GM12875 (cell line): Measurements from ENCODE around the gene HOXD11.

Source experiments
- H3K4me3 ChIP-seq: one replicate; pipeline ENCODE4 v1.5.1; 2011; ENCODE audit warnings: low read depth, low read length, control low read depth
- TF ChIP-seq, protein P1 (sequence below): IDR thresholded peaks from 2 replicates; pipeline ENCODE4 v1.5.1; 2011; ENCODE audit warnings: low read depth, mild to moderate bottlenecking, control low read depth, inconsistent platforms, low read length, moderate library complexity, borderline replicate concordance; ENCODE audit not compliant: insufficient read depth

HOXD11 gene

DNA sequence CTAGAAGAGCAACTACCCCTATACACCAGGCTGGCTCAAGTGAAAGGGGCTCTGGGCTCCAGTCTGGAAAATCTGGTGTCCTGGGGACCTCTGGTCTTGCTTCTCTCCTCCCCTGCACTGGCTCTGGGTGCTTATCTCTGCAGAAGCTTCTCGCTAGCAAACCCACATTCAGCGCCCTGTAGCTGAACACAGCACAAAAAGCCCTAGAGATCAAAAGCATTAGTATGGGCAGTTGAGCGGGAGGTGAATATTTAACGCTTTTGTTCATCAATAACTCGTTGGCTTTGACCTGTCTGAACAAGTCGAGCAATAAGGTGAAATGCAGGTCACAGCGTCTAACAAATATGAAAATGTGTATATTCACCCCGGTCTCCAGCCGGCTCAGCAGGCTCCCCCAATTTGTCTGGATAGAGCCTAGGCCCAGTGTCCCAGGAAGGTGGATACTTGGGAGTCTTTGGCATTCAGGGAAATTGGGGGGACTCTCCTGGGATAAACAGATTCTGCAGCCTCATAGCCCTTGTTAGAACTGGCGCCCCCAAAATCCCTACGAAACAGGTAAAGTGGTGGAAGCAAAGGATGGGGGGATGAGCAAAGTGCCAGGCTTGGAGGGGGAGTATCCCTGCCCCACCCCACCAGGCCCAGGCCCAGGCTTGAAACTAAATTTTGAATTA is 41.8 kb downstream of the HOXD11 start:
- TF ChIP-seq, protein P1, sequence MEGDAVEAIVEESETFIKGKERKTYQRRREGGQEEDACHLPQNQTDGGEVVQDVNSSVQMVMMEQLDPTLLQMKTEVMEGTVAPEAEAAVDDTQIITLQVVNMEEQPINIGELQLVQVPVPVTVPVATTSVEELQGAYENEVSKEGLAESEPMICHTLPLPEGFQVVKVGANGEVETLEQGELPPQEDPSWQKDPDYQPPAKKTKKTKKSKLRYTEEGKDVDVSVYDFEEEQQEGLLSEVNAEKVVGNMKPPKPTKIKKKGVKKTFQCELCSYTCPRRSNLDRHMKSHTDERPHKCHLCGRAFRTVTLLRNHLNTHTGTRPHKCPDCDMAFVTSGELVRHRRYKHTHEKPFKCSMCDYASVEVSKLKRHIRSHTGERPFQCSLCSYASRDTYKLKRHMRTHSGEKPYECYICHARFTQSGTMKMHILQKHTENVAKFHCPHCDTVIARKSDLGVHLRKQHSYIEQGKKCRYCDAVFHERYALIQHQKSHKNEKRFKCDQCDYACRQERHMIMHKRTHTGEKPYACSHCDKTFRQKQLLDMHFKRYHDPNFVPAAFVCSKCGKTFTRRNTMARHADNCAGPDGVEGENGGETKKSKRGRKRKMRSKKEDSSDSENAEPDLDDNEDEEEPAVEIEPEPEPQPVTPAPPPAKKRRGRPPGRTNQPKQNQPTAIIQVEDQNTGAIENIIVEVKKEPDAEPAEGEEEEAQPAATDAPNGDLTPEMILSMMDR: no peak
- no peak overlapping the region for H3K4me3 ChIP-seq

DNA sequence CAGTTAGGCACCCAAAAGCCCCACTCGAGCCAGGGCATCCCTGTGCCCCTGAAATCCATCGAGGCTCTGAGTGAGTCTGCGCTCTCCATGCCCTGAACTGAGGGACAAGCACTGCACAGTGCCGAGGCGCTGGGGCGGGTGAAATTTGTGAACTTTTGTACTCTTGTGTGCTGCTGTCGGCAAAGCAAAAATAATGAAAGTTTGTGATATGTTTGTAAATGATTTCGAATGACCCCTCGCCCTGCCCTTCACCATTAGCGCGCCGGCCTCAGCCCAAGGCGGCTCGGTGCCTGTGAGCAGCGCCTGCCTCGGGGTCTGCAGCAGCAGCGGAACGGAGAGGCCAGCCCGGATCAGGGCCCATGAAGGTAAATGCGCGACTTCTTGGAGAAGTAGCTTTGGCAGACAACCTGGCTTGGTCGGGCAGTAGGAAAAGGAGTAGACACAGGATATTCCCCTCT is 42.4 kb downstream of the HOXD11 start:
- TF ChIP-seq, protein P1: no peak
- H3K4me3 ChIP-seq: no peak overlapping the region

DNA sequence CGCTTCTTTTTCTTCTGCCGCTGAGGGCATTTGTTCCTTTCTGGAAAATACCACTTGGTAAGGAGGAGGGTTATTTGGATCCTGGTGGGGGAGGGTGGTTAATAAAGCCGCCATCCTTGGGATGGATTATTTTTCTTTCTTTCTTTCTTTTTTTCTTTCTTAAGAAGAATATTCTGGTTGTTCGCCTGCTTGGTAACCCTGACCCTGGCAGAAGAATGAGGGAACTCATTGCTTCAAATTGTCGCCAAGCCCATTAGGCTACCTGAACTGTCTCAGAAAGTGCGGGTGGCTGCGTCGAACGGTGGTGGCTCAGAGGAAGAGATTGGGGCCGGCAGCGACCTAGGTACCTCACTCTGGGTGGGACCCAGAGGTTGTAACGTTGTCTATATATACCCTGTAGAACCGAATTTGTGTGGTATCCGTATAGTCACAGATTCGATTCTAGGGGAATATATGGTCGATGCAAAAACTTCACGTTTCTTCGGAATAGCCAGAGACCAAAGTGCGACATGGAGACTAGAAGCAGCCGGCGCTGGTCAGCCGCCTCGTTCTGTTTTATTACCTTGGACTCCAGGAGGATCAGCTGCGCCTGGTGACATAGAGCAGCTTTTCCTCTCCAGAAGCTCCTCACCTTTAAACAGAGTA is 43.0 kb downstream of the HOXD11 start:
- H3K4me3 ChIP-seq: no peak overlapping the region
- TF ChIP-seq, protein P1: no peak

DNA sequence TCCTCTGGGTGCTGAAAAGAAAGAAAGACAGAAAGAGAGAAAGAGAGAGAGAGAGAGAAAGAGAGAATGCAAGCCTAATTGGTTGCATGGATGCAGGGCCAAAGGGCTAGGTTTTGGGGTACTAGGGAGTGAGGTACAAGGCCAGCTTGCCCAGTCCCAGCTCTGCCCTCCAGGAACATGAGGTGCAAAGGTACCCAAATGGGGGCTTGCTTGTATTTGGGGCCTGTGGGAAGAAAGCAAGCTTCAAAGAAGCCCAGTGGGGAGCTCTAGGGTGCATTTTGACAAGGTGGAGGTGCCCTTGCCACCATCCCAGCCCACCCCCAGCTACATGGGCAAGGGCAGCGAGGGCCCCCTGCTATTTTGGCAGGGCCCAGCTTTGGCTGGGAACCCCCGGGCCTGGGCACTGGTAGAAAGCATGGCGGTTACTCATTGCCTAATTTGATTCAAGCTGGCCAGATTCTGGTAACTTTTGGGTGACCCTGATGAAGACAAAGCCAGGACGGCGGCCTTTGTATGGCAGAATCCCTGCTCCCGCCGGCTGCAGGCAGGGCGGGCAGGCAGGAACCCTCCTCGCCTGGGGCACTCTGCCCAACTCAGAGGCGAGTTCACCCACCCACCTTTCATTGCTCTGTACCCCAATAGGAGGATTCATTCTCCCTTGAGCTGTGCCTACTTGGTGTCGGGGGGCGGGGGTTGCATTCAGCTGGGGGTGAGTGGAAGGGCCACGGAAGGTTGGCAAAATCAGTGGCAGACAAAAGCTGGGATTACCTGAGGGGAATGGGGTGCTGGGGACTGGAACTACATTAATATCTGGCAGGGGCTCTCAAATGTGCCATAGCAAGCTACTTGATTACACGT is 43.7 kb downstream of the HOXD11 start:
- TF ChIP-seq, protein P1: no peak
- H3K4me3 ChIP-seq: no peak overlapping the region

DNA sequence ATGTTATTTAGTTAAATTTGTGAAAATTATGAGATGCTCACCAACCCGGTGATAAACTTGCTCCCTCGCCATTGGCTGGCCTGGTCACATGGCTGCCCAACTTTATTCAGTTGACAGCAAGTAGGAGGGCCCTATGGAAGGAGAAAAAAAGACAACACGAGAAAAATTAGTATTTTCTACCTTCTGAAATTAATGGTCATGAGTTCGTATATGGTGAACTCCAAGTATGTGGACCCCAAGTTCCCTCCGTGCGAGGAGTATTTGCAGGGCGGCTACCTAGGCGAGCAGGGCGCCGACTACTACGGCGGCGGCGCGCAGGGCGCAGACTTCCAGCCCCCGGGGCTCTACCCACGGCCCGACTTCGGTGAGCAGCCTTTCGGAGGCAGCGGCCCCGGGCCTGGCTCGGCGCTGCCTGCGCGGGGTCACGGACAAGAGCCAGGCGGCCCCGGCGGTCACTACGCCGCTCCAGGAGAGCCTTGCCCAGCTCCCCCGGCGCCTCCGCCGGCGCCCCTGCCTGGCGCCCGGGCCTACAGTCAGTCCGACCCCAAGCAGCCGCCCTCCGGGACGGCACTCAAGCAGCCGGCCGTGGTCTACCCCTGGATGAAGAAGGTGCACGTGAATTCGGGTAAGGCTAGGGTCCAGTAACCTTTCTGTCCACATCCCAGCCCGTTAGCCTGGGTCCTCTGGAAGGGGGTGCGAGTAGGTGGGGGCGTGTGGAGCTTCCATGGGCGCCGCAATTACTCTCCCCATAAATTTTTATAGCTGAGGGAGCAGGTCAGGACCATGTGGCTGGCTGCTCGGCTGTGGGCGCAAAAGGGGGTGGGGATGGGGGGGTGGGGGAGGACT is 44.6 kb downstream of the HOXD11 start, which contains the start of gene HOXD4:
HOXD4 (plus strand) TSS at position 109 of the 846 bp plus-strand sequence; CDS start at position 193, 84 bp downstream.
- TF ChIP-seq, protein P1: no peak

DNA sequence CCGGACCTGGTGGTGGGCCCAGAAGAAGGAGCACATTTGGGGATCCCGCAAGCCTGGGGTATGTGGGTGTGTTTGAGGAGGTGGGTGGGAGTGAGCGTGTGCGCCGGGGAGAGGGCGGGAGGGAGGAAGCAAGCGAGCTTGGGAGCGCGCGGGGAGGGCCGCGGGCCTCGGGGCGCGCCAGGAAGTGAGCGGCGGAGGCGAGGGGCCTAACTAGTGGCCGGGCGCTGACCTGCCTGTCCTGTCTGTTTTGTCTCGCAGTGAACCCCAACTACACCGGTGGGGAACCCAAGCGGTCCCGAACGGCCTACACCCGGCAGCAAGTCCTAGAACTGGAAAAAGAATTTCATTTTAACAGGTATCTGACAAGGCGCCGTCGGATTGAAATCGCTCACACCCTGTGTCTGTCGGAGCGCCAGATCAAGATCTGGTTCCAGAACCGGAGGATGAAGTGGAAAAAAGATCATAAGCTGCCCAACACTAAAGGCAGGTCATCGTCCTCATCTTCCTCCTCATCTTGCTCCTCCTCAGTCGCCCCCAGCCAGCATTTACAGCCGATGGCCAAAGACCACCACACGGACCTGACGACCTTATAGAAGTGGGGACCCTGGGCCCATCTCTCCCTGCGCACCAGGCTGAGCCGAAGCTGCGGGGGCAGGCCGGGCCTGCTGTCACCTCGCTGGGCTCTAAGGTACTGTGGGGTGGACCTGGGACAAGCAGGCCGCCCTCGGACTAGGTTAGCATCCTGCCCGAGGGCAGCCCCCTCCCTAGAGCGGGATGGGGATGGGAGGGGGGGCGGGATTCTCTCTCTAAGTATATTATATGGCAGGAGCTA is 45.5 kb downstream of the HOXD11 start:
- TF ChIP-seq, protein P1: no peak
- no peak overlapping the region for H3K4me3 ChIP-seq

More for the DNA sequence above, 44.6 kb downstream of the HOXD11 start, which contains the start of gene HOXD4:
- H3K4me3 ChIP-seq: peak within 1 kb of the TSS; percentile 13
